Suprapubic skin (tissue), 3 donors: ENCODE data around the gene DHRS7.

ENCODE experiments used
- POLR2AphosphoS5 ChIP-seq, 3 donors: sonication (generic); formaldehyde crosslinking; IDR thresholded peaks; one replicate each; pipeline ENCODE4 v1.6.1; 2017; ENCODE audit warnings: antibody characterized with exemption in 3 of 3
- TF ChIP-seq, protein P1 (sequence below), 2 donors: fragments of 200-600 bp in 1 of 2; fragments of 450-650 bp in 1 of 2; sonication (generic) in 1 of 2; IDR thresholded peaks; one replicate each; pipeline ENCODE4 v1.5.1; 2016 to 2019; ENCODE audit warnings: antibody characterized with exemption in 2 of 2, mild to moderate bottlenecking in 1 of 2, moderate library complexity in 1 of 2

DNA sequence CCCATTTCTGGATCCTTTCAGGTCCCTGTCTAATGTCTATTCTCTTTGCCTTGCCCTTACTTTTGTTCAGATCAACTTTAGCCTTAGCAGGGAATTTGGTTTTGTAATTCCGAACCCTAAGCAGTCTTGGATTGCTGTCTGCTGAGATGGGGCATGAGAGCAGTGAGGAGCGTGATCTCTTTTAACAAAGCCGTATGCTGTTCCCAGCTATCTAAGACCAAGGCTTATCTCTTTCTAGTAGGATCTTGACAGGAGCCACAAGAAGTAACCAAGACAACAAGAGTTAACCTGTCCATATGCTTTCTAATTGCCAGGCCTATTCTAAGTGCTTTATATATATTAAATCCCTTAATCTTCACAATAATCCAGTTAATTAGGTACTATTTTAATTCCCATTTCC lies 4.5 kb upstream of the DHRS7 start:
- TF ChIP-seq POLR2AphosphoS5 (IDR thresholded peaks at IDR 0.05), result no peak
- TF ChIP-seq, protein P1, sequence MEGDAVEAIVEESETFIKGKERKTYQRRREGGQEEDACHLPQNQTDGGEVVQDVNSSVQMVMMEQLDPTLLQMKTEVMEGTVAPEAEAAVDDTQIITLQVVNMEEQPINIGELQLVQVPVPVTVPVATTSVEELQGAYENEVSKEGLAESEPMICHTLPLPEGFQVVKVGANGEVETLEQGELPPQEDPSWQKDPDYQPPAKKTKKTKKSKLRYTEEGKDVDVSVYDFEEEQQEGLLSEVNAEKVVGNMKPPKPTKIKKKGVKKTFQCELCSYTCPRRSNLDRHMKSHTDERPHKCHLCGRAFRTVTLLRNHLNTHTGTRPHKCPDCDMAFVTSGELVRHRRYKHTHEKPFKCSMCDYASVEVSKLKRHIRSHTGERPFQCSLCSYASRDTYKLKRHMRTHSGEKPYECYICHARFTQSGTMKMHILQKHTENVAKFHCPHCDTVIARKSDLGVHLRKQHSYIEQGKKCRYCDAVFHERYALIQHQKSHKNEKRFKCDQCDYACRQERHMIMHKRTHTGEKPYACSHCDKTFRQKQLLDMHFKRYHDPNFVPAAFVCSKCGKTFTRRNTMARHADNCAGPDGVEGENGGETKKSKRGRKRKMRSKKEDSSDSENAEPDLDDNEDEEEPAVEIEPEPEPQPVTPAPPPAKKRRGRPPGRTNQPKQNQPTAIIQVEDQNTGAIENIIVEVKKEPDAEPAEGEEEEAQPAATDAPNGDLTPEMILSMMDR (IDR thresholded peaks at IDR 0.05), result no peak
